ENCODE results near the gene LYRM4. TPM values are rescaled to one million over a fixed set of nuclear protein-coding genes. Genes with fewer than 3 reads are reported as not detected.

LYRM4 gene
- total and polyA plus RNA-seq, 2 donors (not counting 1 experiment from before 2014, with no cell fraction given), result 14.5 to 31.9 TPM

DNA sequence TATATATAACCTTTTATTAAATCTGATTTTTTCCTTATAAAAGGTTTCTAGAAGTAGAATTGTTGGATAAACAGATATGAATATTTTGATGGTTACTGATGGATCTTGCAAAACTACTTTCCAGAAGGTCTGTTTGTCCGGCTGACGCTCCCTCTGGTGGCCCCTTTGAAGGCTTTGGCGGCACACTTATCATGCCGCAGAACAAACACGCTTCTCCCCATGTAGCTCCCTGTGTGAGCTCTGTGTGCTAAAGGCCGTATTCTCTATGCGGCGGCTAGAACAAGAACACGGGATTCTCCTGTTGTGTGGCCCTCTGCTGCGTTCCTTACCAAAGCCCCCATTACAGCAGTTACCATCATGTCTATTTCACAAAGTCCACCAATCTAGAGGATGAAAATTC lies 145.6 kb downstream of the LYRM4 start:
- no peak overlapping the region for H2AFZ ChIP-seq (ENCODE audit: low read length)
- no peaks in the 10 kb centered on the region for H3K9me3 ChIP-seq (ENCODE audit: control insufficient read depth, insufficient read depth, low read depth, low read length)
- no peak overlapping the region for H3K4me2 ChIP-seq (ENCODE audit: extremely low read depth, insufficient read depth, low read length)
- H3K27me3 ChIP-seq (ENCODE audit: control insufficient read depth, insufficient read depth, low read length), result no peaks in the 10 kb centered on the region
- peak in 1 of 2 donors; percentile 59 for DNase-seq (ENCODE audit: low read depth in 2 of 2)
- no peak overlapping the region for H3K4me3 ChIP-seq (replicated peaks in 1 of 4; ENCODE audit: control extremely low read depth in 1 of 4, insufficient read depth in 1 of 4, low read depth in 3 of 4, low read length in 4 of 4)
- H3K36me3 ChIP-seq (ENCODE audit: control insufficient read depth, insufficient read depth, low read length), result no peaks in the 10 kb centered on the region
- H4K20me1 ChIP-seq (ENCODE audit: control insufficient read depth, extremely low read depth, insufficient read depth, low read length), result no peaks in the 10 kb centered on the region
- H3K27ac ChIP-seq (ENCODE audit: insufficient read depth, low read length), result no peak overlapping the region
- TF ChIP-seq, protein P1, sequence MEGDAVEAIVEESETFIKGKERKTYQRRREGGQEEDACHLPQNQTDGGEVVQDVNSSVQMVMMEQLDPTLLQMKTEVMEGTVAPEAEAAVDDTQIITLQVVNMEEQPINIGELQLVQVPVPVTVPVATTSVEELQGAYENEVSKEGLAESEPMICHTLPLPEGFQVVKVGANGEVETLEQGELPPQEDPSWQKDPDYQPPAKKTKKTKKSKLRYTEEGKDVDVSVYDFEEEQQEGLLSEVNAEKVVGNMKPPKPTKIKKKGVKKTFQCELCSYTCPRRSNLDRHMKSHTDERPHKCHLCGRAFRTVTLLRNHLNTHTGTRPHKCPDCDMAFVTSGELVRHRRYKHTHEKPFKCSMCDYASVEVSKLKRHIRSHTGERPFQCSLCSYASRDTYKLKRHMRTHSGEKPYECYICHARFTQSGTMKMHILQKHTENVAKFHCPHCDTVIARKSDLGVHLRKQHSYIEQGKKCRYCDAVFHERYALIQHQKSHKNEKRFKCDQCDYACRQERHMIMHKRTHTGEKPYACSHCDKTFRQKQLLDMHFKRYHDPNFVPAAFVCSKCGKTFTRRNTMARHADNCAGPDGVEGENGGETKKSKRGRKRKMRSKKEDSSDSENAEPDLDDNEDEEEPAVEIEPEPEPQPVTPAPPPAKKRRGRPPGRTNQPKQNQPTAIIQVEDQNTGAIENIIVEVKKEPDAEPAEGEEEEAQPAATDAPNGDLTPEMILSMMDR (conservative IDR thresholded peaks at IDR 0.05 in 1 of 2, IDR thresholded peaks at IDR 0.05 in 1 of 2; ENCODE audit: low read depth in 1 of 2, low read length in 2 of 2), result peak; percentile 45 to 47
- TF ChIP-seq EZH2 (IDR thresholded peaks at IDR 0.05; ENCODE audit: low read length, missing control alignments), result no peak
- H3K79me2 ChIP-seq (ENCODE audit: control insufficient read depth, insufficient read depth, low read length), result no peaks in the 10 kb centered on the region
- H3K9ac ChIP-seq (ENCODE audit: insufficient read depth, low read length), result no peak overlapping the region
- no peaks in the 10 kb centered on the region for H3K4me1 ChIP-seq (ENCODE audit: control insufficient read depth, extremely low read depth, insufficient read depth, low read length)

DNA sequence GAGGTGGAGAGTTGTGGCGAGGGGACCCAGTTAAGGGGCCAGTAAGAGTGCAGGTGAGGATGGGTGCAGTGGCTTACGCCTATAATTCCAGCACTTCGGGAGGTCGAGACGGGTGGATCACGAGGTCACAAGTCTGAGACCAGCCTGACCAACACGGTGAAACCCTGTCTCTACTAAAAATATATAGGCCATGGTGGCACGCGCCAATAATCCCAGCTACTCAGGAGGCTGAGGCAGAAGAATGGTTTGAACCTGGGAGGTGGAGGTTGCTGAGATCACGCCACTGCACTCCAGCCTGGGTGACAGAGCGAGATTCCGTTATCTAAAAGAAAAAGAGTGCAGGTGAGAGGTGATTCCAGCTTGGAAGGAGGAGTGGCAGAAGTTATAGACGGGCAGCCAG lies 147.7 kb downstream of the LYRM4 start:
- no peak overlapping the region for H2AFZ ChIP-seq (ENCODE audit: low read length)
- no peak overlapping the region for H3K9ac ChIP-seq (ENCODE audit: insufficient read depth, low read length)
- H3K9me3 ChIP-seq (ENCODE audit: control insufficient read depth, insufficient read depth, low read depth, low read length), result no peaks in the 10 kb centered on the region
- TF ChIP-seq, protein P1 (conservative IDR thresholded peaks at IDR 0.05 in 1 of 2, IDR thresholded peaks at IDR 0.05 in 1 of 2; ENCODE audit: low read depth in 1 of 2, low read length in 2 of 2), result no peak
- no peak for TF ChIP-seq EZH2 (IDR thresholded peaks at IDR 0.05; ENCODE audit: low read length, missing control alignments)
- no peaks in the 10 kb centered on the region for H3K36me3 ChIP-seq (ENCODE audit: control insufficient read depth, insufficient read depth, low read length)
- H3K79me2 ChIP-seq (ENCODE audit: control insufficient read depth, insufficient read depth, low read length), result no peaks in the 10 kb centered on the region
- no peaks in the 10 kb centered on the region for H3K4me1 ChIP-seq (ENCODE audit: control insufficient read depth, extremely low read depth, insufficient read depth, low read length)
- H3K4me2 ChIP-seq (ENCODE audit: extremely low read depth, insufficient read depth, low read length), result no peak overlapping the region
- no peak overlapping the region for H3K4me3 ChIP-seq (replicated peaks in 1 of 4; ENCODE audit: control extremely low read depth in 1 of 4, insufficient read depth in 1 of 4, low read depth in 3 of 4, low read length in 4 of 4)
- DNase-seq (ENCODE audit: low read depth in 2 of 2), result no peak
- H3K27ac ChIP-seq (ENCODE audit: insufficient read depth, low read length), result no peak overlapping the region
- no peaks in the 10 kb centered on the region for H3K27me3 ChIP-seq (ENCODE audit: control insufficient read depth, insufficient read depth, low read length)
- H4K20me1 ChIP-seq (ENCODE audit: control insufficient read depth, extremely low read depth, insufficient read depth, low read length), result no peaks in the 10 kb centered on the region

DNA sequence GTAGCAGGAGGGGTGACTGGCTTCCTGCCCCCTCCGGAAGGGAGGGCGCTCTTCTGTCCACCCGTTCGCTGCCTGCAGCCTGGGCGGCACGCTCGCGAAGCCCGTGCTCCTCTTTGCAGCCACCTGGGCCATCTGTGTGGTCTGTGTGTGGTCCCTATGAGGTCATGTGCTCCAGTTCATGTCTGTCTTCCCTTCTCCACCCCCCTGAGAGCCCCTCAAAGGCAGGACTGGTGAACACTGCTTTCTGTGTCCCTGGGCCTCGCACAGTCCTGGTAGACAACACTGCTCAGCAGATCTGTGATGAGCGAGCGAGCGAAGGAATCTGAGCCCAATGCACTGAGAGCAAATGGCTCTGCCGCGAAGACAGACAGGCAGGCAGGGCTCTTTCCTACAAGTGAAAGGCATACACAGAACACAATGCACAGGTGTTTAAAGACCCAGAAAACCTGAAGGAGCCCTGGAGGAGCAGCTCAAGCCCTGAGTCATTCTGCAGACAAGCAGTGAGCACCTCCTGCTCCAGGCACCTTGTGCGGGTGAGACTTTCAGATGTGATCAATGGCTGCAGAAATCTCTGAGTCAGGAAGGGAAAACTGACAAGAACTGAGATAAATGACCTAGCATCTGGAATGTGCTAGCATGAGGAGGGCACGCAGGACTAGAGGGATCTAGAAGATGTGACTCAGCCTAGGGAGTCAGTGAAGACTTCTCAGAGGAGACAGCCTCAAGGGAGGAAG lies 148.5 kb downstream of the LYRM4 start:
- TF ChIP-seq, protein P1 (conservative IDR thresholded peaks at IDR 0.05 in 1 of 2, IDR thresholded peaks at IDR 0.05 in 1 of 2; ENCODE audit: low read depth in 1 of 2, low read length in 2 of 2), result no peak
- TF ChIP-seq EZH2 (IDR thresholded peaks at IDR 0.05; ENCODE audit: low read length, missing control alignments), result no peak
- H3K9me3 ChIP-seq (ENCODE audit: control insufficient read depth, insufficient read depth, low read depth, low read length), result no peaks in the 10 kb centered on the region
- H3K4me2 ChIP-seq (ENCODE audit: extremely low read depth, insufficient read depth, low read length), result no peak overlapping the region
- no peak overlapping the region for H3K27ac ChIP-seq (ENCODE audit: insufficient read depth, low read length)
- no peaks in the 10 kb centered on the region for H3K36me3 ChIP-seq (ENCODE audit: control insufficient read depth, insufficient read depth, low read length)
- no peak overlapping the region for H2AFZ ChIP-seq (ENCODE audit: low read length)
- H3K4me3 ChIP-seq (replicated peaks in 1 of 4; ENCODE audit: control extremely low read depth in 1 of 4, insufficient read depth in 1 of 4, low read depth in 3 of 4, low read length in 4 of 4), result no peak overlapping the region
- H4K20me1 ChIP-seq (ENCODE audit: control insufficient read depth, extremely low read depth, insufficient read depth, low read length), result no peaks in the 10 kb centered on the region
- H3K4me1 ChIP-seq (ENCODE audit: control insufficient read depth, extremely low read depth, insufficient read depth, low read length), result no peaks in the 10 kb centered on the region
- no peak overlapping the region for H3K9ac ChIP-seq (ENCODE audit: insufficient read depth, low read length)
- peak in 1 of 2 donors; percentile 86 for DNase-seq (ENCODE audit: low read depth in 2 of 2)
- H3K79me2 ChIP-seq (ENCODE audit: control insufficient read depth, insufficient read depth, low read length), result no peaks in the 10 kb centered on the region
- no peaks in the 10 kb centered on the region for H3K27me3 ChIP-seq (ENCODE audit: control insufficient read depth, insufficient read depth, low read length)
